SKM-1 (cell line): ENCODE data around the gene HES4.
"Not testable (repeated sequence)": the region's sequence is repeated elsewhere in the genome, so short reads cannot be mapped to it uniquely, and the experiment has no call there.

Experiments
- DNase-seq: peaks from one replicate; lab custom pipeline; 2025; ENCODE audit not compliant: unreplicated experiment; lab: John Stamatoyannopoulos, UW

The HES4 gene

GRCh38 chr1:1019122-1019999, 19.5 kb upstream of the HES4 start:
- DNase-seq, result peak; percentile 50

- not testable (repeated sequence) for DNase-seq
These were observed 18.4 kb upstream of the HES4 start for GRCh38 chr1:1018321-1018685.

- not testable (repeated sequence) for DNase-seq
These were observed 17.8 kb upstream of the HES4 start for GRCh38 chr1:1017397-1018320.

- DNase-seq, result no peak
These were observed 15.1 kb upstream of the HES4 start for GRCh38 chr1:1014799-1015681.

GRCh38 chr1:1013922-1014648, 14.2 kb upstream of the HES4 start:
- DNase-seq, result no peak

- DNase-seq, result peak; percentile 59
These were observed 13.4 kb upstream of the HES4 start, which contains the start of gene ISG15 for GRCh38 chr1:1013105-1013921. ISG15 (plus strand) TSS chr1:1013497; CDS start chr1:1013574, 77 bp downstream.

GRCh38 chr1:1012736-1013104, 12.8 kb upstream of the HES4 start:
- DNase-seq, result not testable (repeated sequence)

GRCh38 chr1:1011396-1011949, 11.6 kb upstream of the HES4 start:
- no peak for DNase-seq

- DNase-seq, result not testable (repeated sequence)
These were observed 10.2 kb upstream of the HES4 start for GRCh38 chr1:1010131-1010530.

- no peak for DNase-seq
These were observed 6.6 kb upstream of the HES4 start for GRCh38 chr1:1006305-1007159.

- DNase-seq, result no peak
These were observed 5.9 kb upstream of the HES4 start for GRCh38 chr1:1005774-1006304.

- DNase-seq, result no peak
These were observed 5.1 kb upstream of the HES4 start for GRCh38 chr1:1004780-1005697.

GRCh38 chr1:1004420-1004779, 4.5 kb upstream of the HES4 start:
- no peak for DNase-seq

- no peak for DNase-seq
These were observed 3.9 kb upstream of the HES4 start for GRCh38 chr1:1003618-1004419.

- no peak for DNase-seq
These were observed 1.3 kb upstream of the HES4 start for GRCh38 chr1:1001057-1001783.
